SJSA1 (cell line): Measurements from ENCODE around the gene ITGA11. TPM values are rescaled to one million over a fixed set of nuclear protein-coding genes. Genes with fewer than 3 reads are reported as not detected.

ENCODE experiments used
- DNase-seq, 2 experiments: peaks; one replicate each; pipeline ENCODE4 v3.0.0-alpha.2; 2015 to 2020; ENCODE audit warnings: low spot score in 2 of 2, low read depth in 1 of 2
- H3K27ac ChIP-seq: fragments of 250-450 bp; sonication (Bioruptor Pico); 2 replicates; pipeline ENCODE4 v1.5.1; 2020; ENCODE audit warnings: mild to moderate bottlenecking, moderate library complexity
- H3K27me3 ChIP-seq: fragments of 250-450 bp; sonication (Bioruptor Pico); replicated peaks from 2 replicates; pipeline ENCODE4 v1.5.1; 2020; ENCODE audit warnings: mild to moderate bottlenecking, moderate library complexity
- H3K36me3 ChIP-seq: fragments of 250-450 bp; sonication (Bioruptor Pico); 2 replicates; pipeline ENCODE4 v1.5.1; 2020; ENCODE audit warnings: mild to moderate bottlenecking
- H3K4me1 ChIP-seq: fragments of 250-450 bp; sonication (Bioruptor Pico); replicated peaks from 2 replicates; pipeline ENCODE4 v1.6.1; 2021; ENCODE audit warnings: mild to moderate bottlenecking
- H3K4me3 ChIP-seq: fragments of 250-450 bp; sonication (Bioruptor Pico); 2 replicates; pipeline ENCODE4 v1.5.1; 2020; ENCODE audit warnings: mild to moderate bottlenecking
- H3K9me3 ChIP-seq: fragments of 250-450 bp; sonication (Bioruptor Pico); replicated peaks from 2 replicates; pipeline ENCODE4 v1.5.1; 2020; ENCODE audit warnings: mild to moderate bottlenecking
- total RNA-seq: library from RNA; depleted of rRNA; stranded (reverse); fragments of >200 nt; shearing (Covaris generic); gene quantifications from 2 replicates; pipeline ENCODE4 v1.2.3, GENCODE V29; 2014

ITGA11 gene
- total RNA-seq, 1 experiment from 2014 or later = 0.34 TPM

DNA sequence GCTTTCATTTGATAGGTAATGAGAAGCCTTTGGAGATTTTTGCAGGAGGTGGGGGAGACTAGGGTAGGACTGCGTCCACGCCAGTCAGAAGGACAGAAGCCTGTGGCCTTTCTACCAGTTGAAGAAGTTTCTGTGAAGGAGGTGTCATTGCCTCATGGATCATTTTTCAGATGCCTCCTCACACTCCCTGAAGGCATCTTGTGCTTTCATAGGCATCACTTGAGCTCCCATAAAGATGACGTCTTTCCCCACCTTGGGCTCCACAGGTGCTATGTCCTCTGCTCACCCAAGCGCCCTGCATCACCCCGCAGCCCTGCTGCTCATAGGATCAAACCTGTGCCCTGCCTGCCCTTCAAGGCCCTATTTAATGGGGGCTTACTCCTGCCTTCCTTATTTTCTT, 7.5 kb upstream of the ITGA11 start:
- Histone ChIP-seq H3K4me3 (no peak overlapping the region), H3K4me1 (no peaks in the 10 kb centered on the region), H3K27me3 (peaks cover 22% of the 10 kb centered on the region), H3K27ac (no peak overlapping the region), H3K36me3 (no peaks in the 10 kb centered on the region), H3K9me3 (no peaks in the 10 kb centered on the region)
- DNase-seq = no peak

DNA sequence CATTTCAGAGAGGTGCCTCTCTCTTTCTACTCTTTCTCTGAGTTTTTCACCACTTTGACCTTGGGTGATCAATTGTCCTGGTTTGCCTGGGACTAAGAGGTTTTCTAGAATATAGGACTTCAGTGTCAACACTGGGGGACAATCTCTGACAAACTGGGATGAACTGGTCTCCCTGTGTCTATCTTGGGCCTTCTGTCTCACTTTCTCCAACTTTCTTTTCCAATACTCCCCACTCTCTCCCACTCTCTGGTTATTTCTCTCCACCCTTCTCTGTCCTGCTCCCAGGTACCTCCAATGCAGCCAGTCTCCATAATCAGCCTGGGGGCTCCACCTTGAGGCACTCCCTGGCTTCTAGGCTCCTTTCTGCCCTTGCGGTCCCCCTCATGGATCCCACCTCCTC, 4.7 kb upstream of the ITGA11 start:
- DNase-seq = no peak
- Histone ChIP-seq H3K4me3 (no peak overlapping the region), H3K9me3 (no peaks in the 10 kb centered on the region), H3K36me3 (no peaks in the 10 kb centered on the region), H3K27ac (no peak overlapping the region), H3K27me3 (peaks cover 45% of the 10 kb centered on the region), H3K4me1 (peaks cover 6% of the 10 kb centered on the region)

GRCh38 chr15:68435966-68436365, 4.0 kb upstream of the ITGA11 start:
- H3K27ac ChIP-seq = no peak overlapping the region
- H3K4me1 ChIP-seq = peaks cover 13% of the 10 kb centered on the region
- H3K9me3 ChIP-seq = no peaks in the 10 kb centered on the region
- no peak for DNase-seq
- H3K4me3 ChIP-seq = no peak overlapping the region
- H3K36me3 ChIP-seq = no peaks in the 10 kb centered on the region
- H3K27me3 ChIP-seq = peaks cover 52% of the 10 kb centered on the region

DNA sequence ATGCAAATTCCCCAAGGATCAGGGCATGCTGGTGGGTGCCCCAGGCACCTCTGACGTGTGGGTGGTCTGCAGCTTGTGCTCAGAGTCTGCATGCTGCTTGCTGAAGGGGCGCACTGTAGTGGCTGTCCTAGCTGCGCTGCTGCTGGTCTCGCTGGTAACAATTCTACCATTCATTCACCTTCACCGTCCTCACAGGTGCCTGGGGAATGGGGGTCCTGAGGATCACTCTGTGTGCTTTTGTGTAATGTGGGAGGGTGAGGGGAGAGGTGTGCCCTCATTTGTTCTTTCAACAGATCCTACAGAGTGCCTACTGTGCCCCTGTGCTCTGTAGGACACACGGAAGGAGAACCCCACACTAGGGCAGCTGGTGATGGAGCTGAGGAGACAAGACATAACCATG, 2.1 kb upstream of the ITGA11 start:
- no peaks in the 10 kb centered on the region for H3K36me3 ChIP-seq
- H3K27me3 ChIP-seq = peaks cover 64% of the 10 kb centered on the region
- no peaks in the 10 kb centered on the region for H3K9me3 ChIP-seq
- peak in 1 of 2 experiments; percentile 29 for DNase-seq
- no peak overlapping the region for H3K4me3 ChIP-seq
- no peak overlapping the region for H3K27ac ChIP-seq
- peaks cover 14% of the 10 kb centered on the region for H3K4me1 ChIP-seq

DNA sequence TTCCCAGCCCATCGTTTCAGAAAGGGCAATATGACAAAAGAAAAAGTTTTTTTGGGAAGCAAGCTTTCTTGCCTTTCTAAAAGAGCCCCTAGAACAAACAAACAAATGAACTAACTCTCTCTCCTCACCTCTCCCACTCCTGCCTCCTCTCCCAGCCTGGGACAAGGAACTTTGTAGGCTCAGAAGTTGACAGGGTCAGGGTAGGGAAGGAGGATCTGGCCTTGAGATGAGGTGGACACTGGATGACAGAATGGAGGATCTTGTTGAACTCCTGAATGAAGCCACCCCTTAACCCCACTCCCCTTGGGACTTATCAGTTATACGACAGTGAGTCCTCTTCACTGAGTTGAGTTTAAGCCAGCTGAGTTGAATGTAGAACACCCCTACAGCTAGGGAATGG, 1.6 kb upstream of the ITGA11 start:
- Histone ChIP-seq H3K4me1 (peaks cover 14% of the 10 kb centered on the region), H3K27me3 (peaks cover 64% of the 10 kb centered on the region), H3K27ac (no peak overlapping the region), H3K4me3 (no peak overlapping the region), H3K9me3 (no peaks in the 10 kb centered on the region), H3K36me3 (no peaks in the 10 kb centered on the region)
- DNase-seq = no peak

DNA sequence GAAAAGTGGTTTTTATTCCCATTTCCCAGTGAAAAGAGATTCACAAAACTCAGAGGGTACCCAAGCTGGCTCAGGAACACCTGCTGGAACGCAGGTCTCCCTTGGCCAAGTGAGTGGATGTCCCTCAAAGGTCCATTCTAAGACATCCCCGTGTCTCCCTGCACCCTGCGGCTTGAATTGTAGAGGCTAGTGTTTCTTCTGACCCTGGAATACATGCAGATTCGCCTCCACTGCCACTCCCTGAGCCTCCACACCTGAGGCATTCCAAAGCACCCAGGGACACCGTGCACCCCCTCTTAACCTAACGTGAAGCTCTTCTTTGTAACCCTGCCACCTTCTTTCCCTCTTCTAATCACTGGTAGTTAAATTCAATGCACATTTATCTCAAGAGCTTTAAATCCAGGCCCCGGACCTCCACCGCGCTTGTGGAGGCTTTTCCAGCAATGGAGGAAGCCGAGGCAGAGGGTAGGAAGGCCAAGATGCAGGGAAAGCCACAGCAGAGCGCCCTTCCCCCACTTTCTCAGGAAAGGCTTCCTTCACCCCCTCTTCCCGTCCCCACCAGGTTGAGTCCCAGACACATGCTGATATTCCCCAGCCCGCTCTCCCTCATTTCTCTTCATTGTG, 590 bp upstream of the ITGA11 start:
- H3K4me1 ChIP-seq = peaks cover 14% of the 10 kb centered on the region
- H3K4me3 ChIP-seq = no peak overlapping the region
- peaks cover 62% of the 10 kb centered on the region for H3K27me3 ChIP-seq
- H3K27ac ChIP-seq = no peak overlapping the region
- no peaks in the 10 kb centered on the region for H3K9me3 ChIP-seq
- no peaks in the 10 kb centered on the region for H3K36me3 ChIP-seq
- DNase-seq = peak in 1 of 2 experiments; percentile 40

DNA sequence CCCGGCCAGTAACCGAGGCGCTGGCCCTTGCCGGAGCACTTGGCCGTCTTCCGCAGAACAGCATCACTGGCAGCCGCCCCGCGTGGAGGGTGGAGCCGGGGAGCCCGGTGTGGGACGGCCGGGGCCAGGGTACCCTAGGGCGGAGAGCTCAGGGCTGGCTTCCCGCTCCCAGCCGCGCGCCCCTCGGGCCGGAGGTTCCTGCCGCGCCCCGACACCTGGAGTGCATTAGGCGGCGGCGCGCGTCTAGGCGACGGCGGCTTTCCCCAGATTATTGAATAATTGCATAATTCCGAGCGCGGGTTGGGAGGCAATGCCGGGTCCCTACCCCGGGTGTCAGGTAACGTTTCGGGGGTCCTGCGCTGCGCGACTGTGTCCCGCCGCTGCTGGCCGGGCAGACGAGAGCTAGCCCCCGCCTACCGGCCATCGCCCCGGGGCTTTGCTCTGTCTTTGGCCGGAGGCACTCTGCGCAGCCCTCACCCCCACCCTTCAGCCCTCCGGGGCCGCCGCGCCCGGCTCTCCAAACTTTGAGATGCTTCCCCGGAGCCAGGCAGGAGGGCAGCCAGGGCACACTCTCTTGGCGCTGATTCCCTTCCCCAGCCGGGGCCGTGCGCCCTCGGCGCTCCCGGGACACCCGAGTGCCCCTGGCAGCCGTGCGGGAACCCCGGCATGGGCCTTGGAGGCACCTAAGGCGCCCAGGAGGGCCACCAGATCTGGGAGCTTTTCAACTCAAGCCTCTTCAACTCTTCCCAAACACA, 749 bp downstream of the ITGA11 start:
- Histone ChIP-seq H3K4me3 (peak overlapping the region; percentile 27), H3K4me1 (peaks cover 14% of the 10 kb centered on the region), H3K27me3 (peaks cover 59% of the 10 kb centered on the region), H3K27ac (no peak overlapping the region), H3K36me3 (no peaks in the 10 kb centered on the region), H3K9me3 (no peaks in the 10 kb centered on the region)
- peak in 1 of 2 experiments; percentile 35 for DNase-seq

DNA sequence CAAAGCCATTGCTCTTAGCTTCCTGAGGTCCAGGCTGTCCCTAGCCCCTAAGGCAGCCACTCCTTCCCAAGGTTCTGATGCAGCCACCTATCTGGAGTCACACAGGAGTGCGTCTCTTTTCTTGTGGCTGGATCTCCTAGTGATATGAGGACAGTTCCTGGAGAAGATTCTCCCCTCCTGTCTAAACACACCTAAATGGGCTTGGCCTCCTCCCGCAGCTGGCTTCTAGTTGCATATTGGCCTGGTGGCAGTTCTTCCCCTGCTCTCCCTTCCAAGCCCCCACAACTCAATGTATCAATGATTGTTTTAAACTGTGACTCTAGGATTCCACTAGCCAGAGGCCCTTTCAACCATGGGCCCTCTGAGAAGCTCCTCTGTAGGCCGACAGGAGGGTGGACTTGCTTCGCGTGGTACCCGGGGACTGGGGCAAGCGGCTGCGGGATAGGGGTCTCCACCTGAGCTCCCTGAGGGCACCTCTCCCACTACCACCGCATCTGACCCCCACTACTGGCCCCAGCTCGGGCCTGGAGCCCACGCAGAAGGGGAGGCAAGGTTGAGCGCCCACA, 1.4 kb downstream of the ITGA11 start:
- Histone ChIP-seq H3K4me3 (no peak overlapping the region), H3K36me3 (no peaks in the 10 kb centered on the region), H3K27me3 (peaks cover 58% of the 10 kb centered on the region), H3K4me1 (peaks cover 14% of the 10 kb centered on the region), H3K27ac (no peak overlapping the region), H3K9me3 (no peaks in the 10 kb centered on the region)
- peak in 1 of 2 experiments; percentile 36 for DNase-seq

- no peaks in the 10 kb centered on the region for H3K9me3 ChIP-seq
- DNase-seq = peak in 1 of 2 experiments; percentile 10
- no peak overlapping the region for H3K27ac ChIP-seq
- H3K27me3 ChIP-seq = peaks cover 53% of the 10 kb centered on the region
- no peak overlapping the region for H3K4me3 ChIP-seq
- H3K4me1 ChIP-seq = peaks cover 14% of the 10 kb centered on the region
- H3K36me3 ChIP-seq = no peaks in the 10 kb centered on the region
Measured at GRCh38 chr15:68429691-68430470, 2.1 kb downstream of the ITGA11 start.

DNA sequence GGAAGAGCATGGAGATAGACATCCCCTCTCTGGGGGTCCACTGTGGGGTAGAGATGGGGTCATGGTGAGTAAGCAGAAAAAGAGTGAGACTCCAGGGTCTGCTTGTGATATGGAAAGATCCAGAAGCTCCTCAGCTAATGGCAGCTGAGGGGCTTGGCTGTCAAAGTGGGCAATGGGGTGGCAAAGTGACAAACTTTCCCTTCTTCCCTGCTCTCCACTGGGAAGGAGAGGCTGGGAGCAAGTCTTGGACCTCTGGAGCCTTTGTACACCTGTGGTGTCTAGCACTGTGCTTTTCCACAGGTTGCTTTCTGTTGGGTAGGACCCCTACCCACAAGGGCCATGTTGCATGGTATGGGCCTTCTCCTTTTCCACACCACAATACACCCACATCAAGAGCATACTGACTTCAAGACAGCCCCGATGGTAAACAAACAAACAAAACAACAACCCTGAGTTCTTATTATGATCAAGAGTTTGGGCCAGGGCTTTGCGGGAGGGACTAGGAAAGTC, 3.5 kb downstream of the ITGA11 start:
- Histone ChIP-seq H3K9me3 (no peaks in the 10 kb centered on the region), H3K27ac (no peak overlapping the region), H3K4me3 (no peak overlapping the region), H3K4me1 (peaks cover 14% of the 10 kb centered on the region), H3K36me3 (no peaks in the 10 kb centered on the region), H3K27me3 (peaks cover 44% of the 10 kb centered on the region)
- DNase-seq = peak in 1 of 2 experiments; percentile 14

DNA sequence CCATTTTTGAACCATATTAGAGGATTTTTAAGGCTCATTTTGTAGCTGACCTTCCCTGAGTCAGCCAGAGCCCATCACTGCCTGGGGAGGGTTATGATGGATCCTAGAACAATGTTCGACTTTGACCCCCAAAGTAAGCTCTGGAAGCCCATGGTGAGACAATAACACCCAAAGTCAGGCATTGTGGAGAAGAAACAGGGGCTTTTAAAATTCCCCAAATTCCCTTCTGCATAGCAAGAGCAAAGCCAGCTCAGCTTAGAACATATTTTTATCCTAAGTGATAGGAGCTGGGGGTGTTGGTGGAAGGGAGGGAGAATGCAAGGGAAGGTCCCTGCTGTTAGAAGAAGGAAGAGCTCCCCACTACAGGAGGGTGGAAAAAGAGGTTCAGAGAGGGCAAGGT, 4.0 kb downstream of the ITGA11 start:
- no peaks in the 10 kb centered on the region for H3K9me3 ChIP-seq
- H3K27ac ChIP-seq = no peak overlapping the region
- H3K4me1 ChIP-seq = peaks cover 14% of the 10 kb centered on the region
- no peak overlapping the region for H3K4me3 ChIP-seq
- no peak for DNase-seq
- H3K36me3 ChIP-seq = no peaks in the 10 kb centered on the region
- H3K27me3 ChIP-seq = peaks cover 38% of the 10 kb centered on the region

- Histone ChIP-seq H3K27me3 (peaks cover 32% of the 10 kb centered on the region), H3K4me3 (no peak overlapping the region), H3K9me3 (no peaks in the 10 kb centered on the region), H3K27ac (no peak overlapping the region), H3K4me1 (peaks cover 14% of the 10 kb centered on the region), H3K36me3 (no peaks in the 10 kb centered on the region)
- no peak for DNase-seq
Measured at GRCh38 chr15:68427366-68427765, 4.6 kb downstream of the ITGA11 start.

- no peak for DNase-seq
- no peak overlapping the region for H3K27ac ChIP-seq
- H3K4me3 ChIP-seq = no peak overlapping the region
- H3K9me3 ChIP-seq = no peaks in the 10 kb centered on the region
- H3K36me3 ChIP-seq = no peaks in the 10 kb centered on the region
- H3K4me1 ChIP-seq = peaks cover 3% of the 10 kb centered on the region
- H3K27me3 ChIP-seq = peaks cover 20% of the 10 kb centered on the region
Measured at GRCh38 chr15:68426116-68426515, 5.8 kb downstream of the ITGA11 start.
